ENCODE data around the gene LRRC36.
A peak's percentile ranks its signal among the peaks of the same experiment; 100 is the strongest.

LRRC36 gene

DNA sequence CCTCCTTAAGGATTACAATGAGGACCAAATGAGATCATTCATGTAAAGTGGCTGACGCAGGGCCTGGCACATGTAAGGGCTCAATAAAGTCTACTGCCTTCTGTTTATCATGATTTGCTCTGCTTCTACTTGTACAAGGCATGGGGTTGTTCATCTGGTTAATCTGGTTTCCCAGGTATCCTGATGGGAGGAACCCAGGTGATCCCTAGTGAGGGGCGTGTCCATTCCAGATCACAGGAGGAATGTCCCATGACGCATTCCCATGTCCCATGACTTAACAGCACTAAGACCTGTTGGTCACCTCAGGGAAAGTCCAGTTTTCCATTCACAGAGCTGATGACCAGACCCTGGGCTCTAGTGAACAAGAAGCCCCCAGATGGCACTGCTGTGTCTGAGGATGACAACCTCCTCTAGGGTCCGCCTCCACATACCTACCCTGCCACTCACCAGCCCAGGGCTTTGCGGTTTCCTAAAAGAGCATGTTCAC, 78.2 kb downstream of the LRRC36 start:
- H3K9me2 ChIP-seq (replicated peaks; ENCODE audit: low read depth, low read length) = no peaks in the 10 kb centered on the region
- H3K4me3 ChIP-seq (ENCODE audit: low read length, poor library complexity, severe bottlenecking) = no peak overlapping the region
- no peaks in the 10 kb centered on the region for H3F3A ChIP-seq (ENCODE audit: low read depth)
- no peak for TF ChIP-seq CTCF (conservative IDR thresholded peaks at IDR 0.05; ENCODE audit: low read length)
- no peak for TF ChIP-seq EZH2phosphoT487 (IDR thresholded peaks at IDR 0.05; ENCODE audit: borderline replicate concordance)
- no peaks in the 10 kb centered on the region for H3K79me2 ChIP-seq (ENCODE audit: insufficient read depth, low read length)
- H3K9me3 ChIP-seq (ENCODE audit: insufficient read depth, low read depth, low read length) = no peaks in the 10 kb centered on the region
- no peak overlapping the region for H3K9ac ChIP-seq (ENCODE audit: low read depth, low read length, poor library complexity, severe bottlenecking)
- no peaks in the 10 kb centered on the region for H3K27me3 ChIP-seq (ENCODE audit: insufficient read depth, low read length, poor library complexity, severe bottlenecking)
- H3K36me3 ChIP-seq (ENCODE audit: insufficient read depth, low read length) = no peaks in the 10 kb centered on the region
- H3K4me1 ChIP-seq (ENCODE audit: insufficient read depth, low read length, poor library complexity, severe bottlenecking) = peaks cover 9% of the 10 kb centered on the region
- no peaks in the 10 kb centered on the region for H4K20me1 ChIP-seq (ENCODE audit: insufficient read depth, low read length, poor library complexity, severe bottlenecking)
- peak overlapping the region; percentile 33 for H2AFZ ChIP-seq (ENCODE audit: low read length)
- no peak overlapping the region for H3K4me2 ChIP-seq (ENCODE audit: low read depth, low read length, poor library complexity, severe bottlenecking)

GRCh38 chr16:67405336-67405735, 78.7 kb downstream of the LRRC36 start:
- Histone ChIP-seq H4K20me1 (ENCODE audit: insufficient read depth, low read length, poor library complexity, severe bottlenecking) (no peaks in the 10 kb centered on the region), H3K9ac (ENCODE audit: low read depth, low read length, poor library complexity, severe bottlenecking) (no peak overlapping the region), H3K4me2 (ENCODE audit: low read depth, low read length, poor library complexity, severe bottlenecking) (no peak overlapping the region), H3K4me3 (ENCODE audit: low read length, poor library complexity, severe bottlenecking) (no peak overlapping the region), H3K9me3 (ENCODE audit: insufficient read depth, low read depth, low read length) (no peaks in the 10 kb centered on the region), H3K79me2 (ENCODE audit: insufficient read depth, low read length) (no peaks in the 10 kb centered on the region), H3K27me3 (ENCODE audit: insufficient read depth, low read length, poor library complexity, severe bottlenecking) (no peaks in the 10 kb centered on the region), H3K4me1 (ENCODE audit: insufficient read depth, low read length, poor library complexity, severe bottlenecking) (peaks cover 9% of the 10 kb centered on the region), H3K9me2 (replicated peaks; ENCODE audit: low read depth, low read length) (no peaks in the 10 kb centered on the region), H3K36me3 (ENCODE audit: insufficient read depth, low read length) (no peaks in the 10 kb centered on the region), H2AFZ (ENCODE audit: low read length) (no peak overlapping the region), H3F3A (ENCODE audit: low read depth) (no peaks in the 10 kb centered on the region)
- TF ChIP-seq EZH2phosphoT487 (IDR thresholded peaks at IDR 0.05; ENCODE audit: borderline replicate concordance) = no peak
- TF ChIP-seq CTCF (conservative IDR thresholded peaks at IDR 0.05; ENCODE audit: low read length) = no peak

DNA sequence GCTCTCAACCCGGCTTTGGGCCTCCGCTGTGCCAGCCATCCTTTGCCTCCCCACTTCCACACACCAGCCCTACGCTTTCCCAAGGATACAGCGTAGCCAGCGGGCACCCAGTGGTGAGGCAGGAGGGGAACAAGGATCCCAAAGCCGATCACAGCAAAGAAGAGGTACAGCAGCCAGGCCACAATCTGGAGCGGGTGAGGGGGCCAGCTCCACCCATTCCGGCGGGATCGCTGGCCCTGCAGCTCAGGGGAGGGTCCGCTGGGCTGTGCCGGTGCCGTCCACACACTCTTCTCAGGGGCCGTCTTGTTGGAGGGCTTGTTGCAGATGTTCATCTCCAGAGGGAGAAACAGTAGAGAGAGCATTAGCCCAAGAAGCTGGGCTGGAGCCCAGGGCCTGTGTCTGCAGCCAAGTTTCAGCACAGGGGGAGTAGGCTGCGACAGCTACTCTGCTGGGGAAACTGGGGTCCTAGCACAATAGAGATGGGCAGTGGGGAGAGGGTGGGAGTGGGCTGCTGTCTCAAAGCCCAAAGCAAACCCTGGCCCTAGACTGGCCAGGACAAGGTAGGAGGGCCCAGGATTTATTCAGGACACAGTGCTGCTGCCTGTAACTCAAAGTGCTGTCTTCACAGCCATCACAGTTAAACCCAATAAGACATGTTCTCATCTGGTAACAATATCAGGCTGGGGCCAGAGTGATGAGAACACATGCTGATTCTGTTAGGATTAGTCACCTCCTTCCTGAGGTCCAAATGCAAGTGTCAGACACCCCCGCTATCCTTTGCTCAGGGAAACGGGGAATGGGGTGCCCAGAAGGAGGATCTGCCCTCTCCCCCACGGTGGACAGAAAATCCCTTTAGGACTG, 79.7 kb downstream of the LRRC36 start:
- no peaks in the 10 kb centered on the region for H3K9me2 ChIP-seq (replicated peaks; ENCODE audit: low read depth, low read length)
- H3K4me1 ChIP-seq (ENCODE audit: insufficient read depth, low read length, poor library complexity, severe bottlenecking) = peaks cover 9% of the 10 kb centered on the region
- H3K4me3 ChIP-seq (ENCODE audit: low read length, poor library complexity, severe bottlenecking) = no peak overlapping the region
- no peaks in the 10 kb centered on the region for H3K27me3 ChIP-seq (ENCODE audit: insufficient read depth, low read length, poor library complexity, severe bottlenecking)
- no peaks in the 10 kb centered on the region for H3K9me3 ChIP-seq (ENCODE audit: insufficient read depth, low read depth, low read length)
- H2AFZ ChIP-seq (ENCODE audit: low read length) = no peak overlapping the region
- TF ChIP-seq CTCF (conservative IDR thresholded peaks at IDR 0.05; ENCODE audit: low read length) = no peak
- no peak for TF ChIP-seq EZH2phosphoT487 (IDR thresholded peaks at IDR 0.05; ENCODE audit: borderline replicate concordance)
- H3K9ac ChIP-seq (ENCODE audit: low read depth, low read length, poor library complexity, severe bottlenecking) = no peak overlapping the region
- H3K36me3 ChIP-seq (ENCODE audit: insufficient read depth, low read length) = no peaks in the 10 kb centered on the region
- H3F3A ChIP-seq (ENCODE audit: low read depth) = no peaks in the 10 kb centered on the region
- H3K4me2 ChIP-seq (ENCODE audit: low read depth, low read length, poor library complexity, severe bottlenecking) = no peak overlapping the region
- no peaks in the 10 kb centered on the region for H3K79me2 ChIP-seq (ENCODE audit: insufficient read depth, low read length)
- no peaks in the 10 kb centered on the region for H4K20me1 ChIP-seq (ENCODE audit: insufficient read depth, low read length, poor library complexity, severe bottlenecking)

All from Loucy (cell line).